DOHH2 (cell line): Measurements from ENCODE around the gene CD200R1L.

Source experiments
- H3F3A ChIP-seq: fragments of 200-600 bp; sonication (generic), shearing (Covaris generic); 2 replicates; pipeline ENCODE4 v1.6.0; 2016; ENCODE audit warnings: antibody characterized with exemption, mild to moderate bottlenecking; ENCODE audit not compliant: control insufficient read depth, insufficient read depth
- H3K27ac ChIP-seq: fragments of 200-600 bp; sonication (generic); 2 replicates; pipeline ENCODE4 v1.5.1; 2014; ENCODE audit warnings: low read depth, mild to moderate bottlenecking, low read length, moderate library complexity
- H3K27me3 ChIP-seq: fragments of 200-600 bp; sonication (generic); 2 replicates; pipeline ENCODE4 v1.6.1; 2014; ENCODE audit warnings: mild to moderate bottlenecking, low read length, mixed read lengths; ENCODE audit not compliant: control insufficient read depth
- H3K36me3 ChIP-seq: fragments of 200-600 bp; sonication (generic); 2 replicates; pipeline ENCODE4 v1.6.1; 2014; ENCODE audit warnings: mild to moderate bottlenecking, low read length, moderate library complexity, mixed read lengths; ENCODE audit not compliant: control insufficient read depth
- H3K4me1 ChIP-seq: fragments of 200-600 bp; sonication (generic); 2 replicates; pipeline ENCODE4 v1.6.1; 2014; ENCODE audit warnings: mild to moderate bottlenecking, low read length, mixed read lengths; ENCODE audit not compliant: control insufficient read depth
- H3K4me2 ChIP-seq: fragments of 200-600 bp; sonication (generic); 2 replicates; pipeline ENCODE4 v1.6.0; 2014; ENCODE audit warnings: mild to moderate bottlenecking, low read length, moderate library complexity
- H3K4me3 ChIP-seq: fragments of 200-600 bp; sonication (generic); 2 replicates; pipeline ENCODE4 v1.5.1; 2014; ENCODE audit warnings: mild to moderate bottlenecking, low read length, mixed read lengths
- H3K79me2 ChIP-seq: fragments of 200-600 bp; sonication (generic); 2 replicates; pipeline ENCODE4 v1.6.1; 2014; ENCODE audit warnings: mild to moderate bottlenecking, low read length, mixed read lengths; ENCODE audit not compliant: control insufficient read depth
- H3K9me2 ChIP-seq: fragments of 200-600 bp; sonication (generic); replicated peaks from 2 replicates; pipeline ENCODE4 v1.6.1; 2014; ENCODE audit warnings: mild to moderate bottlenecking, low read length, mixed read lengths; ENCODE audit not compliant: control insufficient read depth
- H3K9me3 ChIP-seq: fragments of 200-600 bp; sonication (generic); 2 replicates; pipeline ENCODE4 v1.6.1; 2014; ENCODE audit warnings: antibody characterized with exemption, low read length, mixed read lengths; ENCODE audit not compliant: control insufficient read depth, insufficient read depth
- H4K20me1 ChIP-seq: fragments of 200-600 bp; sonication (generic); 2 replicates; pipeline ENCODE4 v1.6.0; 2014; ENCODE audit warnings: low read depth, mild to moderate bottlenecking, antibody characterized with exemption, low read length, moderate library complexity; ENCODE audit not compliant: control insufficient read depth, insufficient read depth
- CTCF ChIP-seq: fragments of 200-600 bp; sonication (generic); IDR thresholded peaks from one replicate; pipeline ENCODE4 v1.5.1; 2014; ENCODE audit warnings: antibody characterized with exemption, mild to moderate bottlenecking, low read depth, low read length; ENCODE audit not compliant: poor library complexity, severe bottlenecking
- EZH2phosphoT487 ChIP-seq: fragments of 200-600 bp; sonication (generic); IDR thresholded peaks from 2 replicates; pipeline ENCODE4 v1.6.1; 2017; ENCODE audit warnings: borderline replicate concordance, mild to moderate bottlenecking, antibody characterized with exemption, low read length, moderate library complexity, mixed read lengths

Gene CD200R1L

GRCh38 chr3:112782491-112782890, 64.2 kb downstream of the CD200R1L start:
- TF ChIP-seq EZH2phosphoT487 = no peak
- no peak for TF ChIP-seq CTCF
- Histone ChIP-seq H3K36me3 (no peaks in the 10 kb centered on the region), H3K9me3 (no peaks in the 10 kb centered on the region), H3K4me1 (no peaks in the 10 kb centered on the region), H3K27ac (no peak overlapping the region), H3K4me3 (no peak overlapping the region), H3K79me2 (no peaks in the 10 kb centered on the region), H3F3A (no peaks in the 10 kb centered on the region), H3K27me3 (peaks cover 11% of the 10 kb centered on the region), H4K20me1 (no peaks in the 10 kb centered on the region), H3K9me2 (no peaks in the 10 kb centered on the region), H3K4me2 (no peak overlapping the region)

GRCh38 chr3:112781599-112781998, 65.1 kb downstream of the CD200R1L start:
- Histone ChIP-seq H3K36me3 (no peaks in the 10 kb centered on the region), H3K9me3 (no peaks in the 10 kb centered on the region), H3K27ac (no peak overlapping the region), H3K27me3 (peaks cover 11% of the 10 kb centered on the region), H3K4me2 (no peak overlapping the region), H4K20me1 (no peaks in the 10 kb centered on the region), H3K4me3 (no peak overlapping the region), H3K9me2 (no peaks in the 10 kb centered on the region), H3F3A (no peaks in the 10 kb centered on the region), H3K4me1 (no peaks in the 10 kb centered on the region), H3K79me2 (no peaks in the 10 kb centered on the region)
- no peak for TF ChIP-seq EZH2phosphoT487
- no peak for TF ChIP-seq CTCF

- H3K4me1 ChIP-seq = peaks cover 4% of the 10 kb centered on the region; the same call in 1 of the 2 replicates
- no peak overlapping the region for H3K4me2 ChIP-seq
- H3K4me3 ChIP-seq = no peak overlapping the region
- peaks cover 11% of the 10 kb centered on the region for H3K27me3 ChIP-seq
- H3K9me3 ChIP-seq = no peaks in the 10 kb centered on the region
- H4K20me1 ChIP-seq = no peaks in the 10 kb centered on the region
- H3K9me2 ChIP-seq = no peaks in the 10 kb centered on the region
- no peaks in the 10 kb centered on the region for H3K79me2 ChIP-seq
- TF ChIP-seq CTCF (no peak), EZH2phosphoT487 (no peak)
- no peaks in the 10 kb centered on the region for H3F3A ChIP-seq
- H3K27ac ChIP-seq = no peak overlapping the region
- no peaks in the 10 kb centered on the region for H3K36me3 ChIP-seq
Measured at GRCh38 chr3:112779558-112780480, 66.8 kb downstream of the CD200R1L start.
